ENCODE measurements around the gene SLC44A3.
A peak's percentile ranks its signal among the peaks of the same experiment; 100 is the strongest.

Gene SLC44A3

GRCh38 chr1:94819945-94820746 lies at the start of gene SLC44A3:
SLC44A3 (plus strand) TSS chr1:94820357; CDS start chr1:94820452, 95 bp downstream.
- DNase-seq (ENCODE audit: low read depth), result peak; percentile 25

GRCh38 chr1:94772230-94772641 lies 47.9 kb upstream of the SLC44A3 start:
- DNase-seq (ENCODE audit: low read depth), result peak; percentile 50

GRCh38 chr1:94772845-94773244 lies 47.3 kb upstream of the SLC44A3 start:
- DNase-seq (ENCODE audit: low read depth), result no peak

- DNase-seq (ENCODE audit: low read depth), result no peak
Measured at GRCh38 chr1:94773296-94773809, 46.8 kb upstream of the SLC44A3 start.

- DNase-seq (ENCODE audit: low read depth), result peak; percentile 49
Measured at GRCh38 chr1:94773931-94774422, 46.2 kb upstream of the SLC44A3 start.

GRCh38 chr1:94776474-94776873 lies 43.7 kb upstream of the SLC44A3 start:
- DNase-seq (ENCODE audit: low read depth), result no peak

- no peak for DNase-seq (ENCODE audit: low read depth)
Measured at GRCh38 chr1:94777281-94777680, 42.9 kb upstream of the SLC44A3 start.

GRCh38 chr1:94778808-94779207 lies 41.3 kb upstream of the SLC44A3 start:
- DNase-seq (ENCODE audit: low read depth), result peak; percentile 23

GRCh38 chr1:94783342-94784189 lies 36.6 kb upstream of the SLC44A3 start:
- peak; percentile 96 for DNase-seq (ENCODE audit: low read depth)

GRCh38 chr1:94784190-94784515 lies 36.0 kb upstream of the SLC44A3 start:
- DNase-seq (ENCODE audit: low read depth), result no peak

GRCh38 chr1:94787691-94788090 lies 32.5 kb upstream of the SLC44A3 start:
- DNase-seq (ENCODE audit: low read depth), result no peak

- DNase-seq (ENCODE audit: low read depth), result peak; percentile 46
Measured at GRCh38 chr1:94790246-94790645, 29.9 kb upstream of the SLC44A3 start.

- no peak for DNase-seq (ENCODE audit: low read depth)
Measured at GRCh38 chr1:94790670-94791069, 29.5 kb upstream of the SLC44A3 start.

GRCh38 chr1:94792473-94793295 lies 27.5 kb upstream of the SLC44A3 start:
- peak; percentile 54 for DNase-seq (ENCODE audit: low read depth)

GRCh38 chr1:94793296-94793656 lies 26.9 kb upstream of the SLC44A3 start:
- DNase-seq (ENCODE audit: low read depth), result peak; percentile 78

- DNase-seq (ENCODE audit: low read depth), result no peak
Measured at GRCh38 chr1:94795434-94795833, 24.7 kb upstream of the SLC44A3 start.

- DNase-seq (ENCODE audit: low read depth), result no peak
Measured at GRCh38 chr1:94796266-94796665, 23.9 kb upstream of the SLC44A3 start.

- no peak for DNase-seq (ENCODE audit: low read depth)
Measured at GRCh38 chr1:94797291-94797690, 22.9 kb upstream of the SLC44A3 start.

- no peak for DNase-seq (ENCODE audit: low read depth)
Measured at GRCh38 chr1:94798054-94798453, 22.1 kb upstream of the SLC44A3 start.

GRCh38 chr1:94798462-94798861 lies 21.7 kb upstream of the SLC44A3 start:
- no peak for DNase-seq (ENCODE audit: low read depth)

GRCh38 chr1:94799206-94799605 lies 21.0 kb upstream of the SLC44A3 start:
- no peak for DNase-seq (ENCODE audit: low read depth)

All from fibroblast of gingiva (primary cell).